ENCODE results near the gene KDM4C. TPM values are rescaled to one million over a fixed set of nuclear protein-coding genes. Genes with fewer than 3 reads are reported as not detected.

Gene KDM4C
- total and polyA plus RNA-seq, 5 donors from 2014 or later, result 27.9 to 99.0 (median 32.0) TPM

GRCh38 chr9:6822696-6823095 lies 64.9 kb downstream of the KDM4C start:
- ATAC-seq (ENCODE audit: low read depth in 2 of 2) (no peak), DNase-seq (no peak)
- no peaks in the 10 kb centered on the region for H3K4me1 ChIP-seq (ENCODE audit: control insufficient read depth, insufficient read depth, low read length, poor library complexity, severe bottlenecking)
- Mint-ChIP-seq H3K36me3 (peaks cover 47% of the 10 kb centered on the region), H3K9me3 (peaks cover 0 to 3% (median 0%) of the 10 kb centered on the region in 7 donors), H3K27me3 (no peaks in the 10 kb centered on the region), H3K4me3 (no peak overlapping the region), H3K4me1 (peaks cover 5 to 31% (median 14%) of the 10 kb centered on the region in 4 donors), H3K27ac (no peak overlapping the region)
- no peak overlapping the region for H3K4me3 ChIP-seq (ENCODE audit: low read depth, low read length)
- no peak overlapping the region for H3K27ac ChIP-seq (ENCODE audit: insufficient read depth, low read length, poor library complexity, severe bottlenecking)
- no peaks in the 10 kb centered on the region for H3K9me3 ChIP-seq (ENCODE audit: control insufficient read depth in 2 of 2, low read length in 2 of 2)
- peaks cover 7% of the 10 kb centered on the region for H3K36me3 ChIP-seq (ENCODE audit: control insufficient read depth, insufficient read depth, low read length)
- H3K27me3 ChIP-seq (ENCODE audit: control insufficient read depth, insufficient read depth, low read length), result no peaks in the 10 kb centered on the region

- H3K9me3 ChIP-seq (ENCODE audit: control insufficient read depth in 2 of 2, low read length in 2 of 2), result no peaks in the 10 kb centered on the region
- H3K4me3 ChIP-seq (ENCODE audit: low read depth, low read length), result no peak overlapping the region
- no peak overlapping the region for H3K4me3 Mint-ChIP-seq
- H3K9me3 Mint-ChIP-seq, result no peaks in the 10 kb centered on the region
- H3K36me3 ChIP-seq (ENCODE audit: control insufficient read depth, insufficient read depth, low read length), result peaks cover 22% of the 10 kb centered on the region
- H3K36me3 Mint-ChIP-seq, result peaks cover 41% of the 10 kb centered on the region
- DNase-seq (peak; percentile 7 to 60 (median 28)), ATAC-seq (ENCODE audit: low read depth in 2 of 2) (no peak)
- no peaks in the 10 kb centered on the region for H3K4me1 ChIP-seq (ENCODE audit: control insufficient read depth, insufficient read depth, low read length, poor library complexity, severe bottlenecking)
- peak overlapping the region in 2 of 3 donors; percentile 56 to 69 for H3K27ac Mint-ChIP-seq
- H3K27ac ChIP-seq (ENCODE audit: insufficient read depth, low read length, poor library complexity, severe bottlenecking), result no peak overlapping the region
- no peaks in the 10 kb centered on the region for H3K27me3 ChIP-seq (ENCODE audit: control insufficient read depth, insufficient read depth, low read length)
- peaks cover 6 to 24% (median 9%) of the 10 kb centered on the region in 4 donors for H3K4me1 Mint-ChIP-seq
- H3K27me3 Mint-ChIP-seq, result no peaks in the 10 kb centered on the region
These were observed 69.8 kb downstream of the KDM4C start for GRCh38 chr9:6827439-6828145.

- Mint-ChIP-seq H3K36me3 (peaks cover 39% of the 10 kb centered on the region), H3K9me3 (no peaks in the 10 kb centered on the region), H3K27ac (peak overlapping the region in 1 of 3 donors; percentile 1), H3K4me1 (peaks cover 5 to 14% (median 8%) of the 10 kb centered on the region in 4 donors), H3K27me3 (no peaks in the 10 kb centered on the region), H3K4me3 (no peak overlapping the region)
- Histone ChIP-seq H3K27ac (ENCODE audit: insufficient read depth, low read length, poor library complexity, severe bottlenecking) (no peak overlapping the region), H3K27me3 (ENCODE audit: control insufficient read depth, insufficient read depth, low read length) (no peaks in the 10 kb centered on the region), H3K36me3 (ENCODE audit: control insufficient read depth, insufficient read depth, low read length) (peaks cover 23% of the 10 kb centered on the region), H3K9me3 (ENCODE audit: control insufficient read depth in 2 of 2, low read length in 2 of 2) (no peaks in the 10 kb centered on the region), H3K4me3 (ENCODE audit: low read depth, low read length) (no peak overlapping the region), H3K4me1 (ENCODE audit: control insufficient read depth, insufficient read depth, low read length, poor library complexity, severe bottlenecking) (no peaks in the 10 kb centered on the region)
- ATAC-seq (ENCODE audit: low read depth in 2 of 2), result no peak
- DNase-seq, result no peak
These were observed 71.3 kb downstream of the KDM4C start for GRCh38 chr9:6829027-6829426.

DNA sequence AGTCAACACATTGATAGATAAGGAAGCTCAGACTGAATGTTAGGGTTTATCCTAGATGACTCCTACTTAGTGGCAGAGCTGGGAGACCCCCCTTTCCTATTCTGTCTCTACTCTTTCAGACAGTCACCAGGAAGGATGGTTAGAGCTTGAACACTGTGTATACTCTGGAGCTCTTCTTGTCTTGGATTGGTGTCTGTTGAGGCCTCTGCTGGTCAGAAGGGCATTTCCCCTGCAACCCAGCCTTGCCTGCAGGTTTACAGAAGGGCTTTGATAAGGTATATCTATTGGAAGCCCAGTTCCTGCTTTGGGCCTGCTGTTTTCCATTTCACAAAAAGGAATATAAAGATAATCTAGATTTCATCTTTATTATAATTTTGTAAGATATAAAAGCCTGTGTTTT lies 71.8 kb downstream of the KDM4C start:
- Histone ChIP-seq H3K27me3 (ENCODE audit: control insufficient read depth, insufficient read depth, low read length) (no peaks in the 10 kb centered on the region), H3K4me1 (ENCODE audit: control insufficient read depth, insufficient read depth, low read length, poor library complexity, severe bottlenecking) (no peaks in the 10 kb centered on the region), H3K27ac (ENCODE audit: insufficient read depth, low read length, poor library complexity, severe bottlenecking) (no peak overlapping the region), H3K36me3 (ENCODE audit: control insufficient read depth, insufficient read depth, low read length) (peaks cover 27% of the 10 kb centered on the region), H3K4me3 (ENCODE audit: low read depth, low read length) (no peak overlapping the region), H3K9me3 (ENCODE audit: control insufficient read depth in 2 of 2, low read length in 2 of 2) (no peaks in the 10 kb centered on the region)
- Mint-ChIP-seq H3K9me3 (no peaks in the 10 kb centered on the region), H3K36me3 (peaks cover 40% of the 10 kb centered on the region), H3K4me3 (no peak overlapping the region), H3K27me3 (no peaks in the 10 kb centered on the region), H3K27ac (peak overlapping the region in 2 of 3 donors; percentile 1 to 24), H3K4me1 (peaks cover 5 to 14% (median 8%) of the 10 kb centered on the region in 4 donors)
- no peak for ATAC-seq (ENCODE audit: low read depth in 2 of 2)
- no peak for DNase-seq

GRCh38 chr9:6833518-6834192 lies 75.9 kb downstream of the KDM4C start:
- Mint-ChIP-seq H3K4me1 (peaks cover 0 to 13% (median 7%) of the 10 kb centered on the region in 4 donors), H3K36me3 (peaks cover 49% of the 10 kb centered on the region), H3K4me3 (no peak overlapping the region), H3K9me3 (peaks cover 0 to 5% (median 2%) of the 10 kb centered on the region in 7 donors), H3K27me3 (no peaks in the 10 kb centered on the region), H3K27ac (no peak overlapping the region)
- no peak overlapping the region for H3K27ac ChIP-seq (ENCODE audit: insufficient read depth, low read length, poor library complexity, severe bottlenecking)
- no peaks in the 10 kb centered on the region for H3K9me3 ChIP-seq (ENCODE audit: control insufficient read depth in 2 of 2, low read length in 2 of 2)
- ATAC-seq (ENCODE audit: low read depth in 2 of 2), result no peak
- DNase-seq, result no peak
- H3K27me3 ChIP-seq (ENCODE audit: control insufficient read depth, insufficient read depth, low read length), result no peaks in the 10 kb centered on the region
- H3K36me3 ChIP-seq (ENCODE audit: control insufficient read depth, insufficient read depth, low read length), result peaks cover 30% of the 10 kb centered on the region
- no peak overlapping the region for H3K4me3 ChIP-seq (ENCODE audit: low read depth, low read length)
- H3K4me1 ChIP-seq (ENCODE audit: control insufficient read depth, insufficient read depth, low read length, poor library complexity, severe bottlenecking), result no peaks in the 10 kb centered on the region

- Histone ChIP-seq H3K27ac (ENCODE audit: insufficient read depth, low read length, poor library complexity, severe bottlenecking) (no peak overlapping the region), H3K4me3 (ENCODE audit: low read depth, low read length) (no peak overlapping the region), H3K27me3 (ENCODE audit: control insufficient read depth, insufficient read depth, low read length) (no peaks in the 10 kb centered on the region), H3K9me3 (ENCODE audit: control insufficient read depth in 2 of 2, low read length in 2 of 2) (no peaks in the 10 kb centered on the region), H3K36me3 (ENCODE audit: control insufficient read depth, insufficient read depth, low read length) (peaks cover 25% of the 10 kb centered on the region), H3K4me1 (ENCODE audit: control insufficient read depth, insufficient read depth, low read length, poor library complexity, severe bottlenecking) (no peaks in the 10 kb centered on the region)
- Mint-ChIP-seq H3K4me3 (no peak overlapping the region), H3K36me3 (peaks cover 43% of the 10 kb centered on the region), H3K27me3 (no peaks in the 10 kb centered on the region), H3K9me3 (peaks cover 0 to 5% (median 2%) of the 10 kb centered on the region in 7 donors), H3K4me1 (peaks cover 0 to 13% (median 5%) of the 10 kb centered on the region in 4 donors), H3K27ac (no peak overlapping the region)
- no peak for DNase-seq
- no peak for ATAC-seq (ENCODE audit: low read depth in 2 of 2)
These were observed 76.5 kb downstream of the KDM4C start for GRCh38 chr9:6834306-6834705.

GRCh38 chr9:6838158-6838557 lies 80.4 kb downstream of the KDM4C start:
- Mint-ChIP-seq H3K4me3 (no peak overlapping the region), H3K4me1 (peaks cover 6 to 20% (median 14%) of the 10 kb centered on the region in 4 donors), H3K27ac (no peak overlapping the region), H3K9me3 (peaks cover 0 to 5% (median 2%) of the 10 kb centered on the region in 7 donors), H3K27me3 (no peaks in the 10 kb centered on the region), H3K36me3 (peaks cover 36% of the 10 kb centered on the region)
- no peak overlapping the region for H3K4me3 ChIP-seq (ENCODE audit: low read depth, low read length)
- ATAC-seq (ENCODE audit: low read depth in 2 of 2) (no peak), DNase-seq (no peak)
- no peaks in the 10 kb centered on the region for H3K4me1 ChIP-seq (ENCODE audit: control insufficient read depth, insufficient read depth, low read length, poor library complexity, severe bottlenecking)
- no peaks in the 10 kb centered on the region for H3K9me3 ChIP-seq (ENCODE audit: control insufficient read depth in 2 of 2, low read length in 2 of 2)
- H3K36me3 ChIP-seq (ENCODE audit: control insufficient read depth, insufficient read depth, low read length), result peaks cover 15% of the 10 kb centered on the region
- H3K27ac ChIP-seq (ENCODE audit: insufficient read depth, low read length, poor library complexity, severe bottlenecking), result no peak overlapping the region
- H3K27me3 ChIP-seq (ENCODE audit: control insufficient read depth, insufficient read depth, low read length), result no peaks in the 10 kb centered on the region

All from CD4-positive, CD25-positive, alpha-beta regulatory T cell (primary cell).